GM19372 (cell line): ENCODE measurements around the gene GAK.

Experiments used
- ATAC-seq: cut with Tn5 transposase; IDR thresholded peaks from one replicate; pipeline ENCODE4 v1.9.1; 2021; ENCODE audit warnings: mild to moderate bottlenecking, low read depth, moderate library complexity; ENCODE audit not compliant: unreplicated experiment

Gene GAK

DNA sequence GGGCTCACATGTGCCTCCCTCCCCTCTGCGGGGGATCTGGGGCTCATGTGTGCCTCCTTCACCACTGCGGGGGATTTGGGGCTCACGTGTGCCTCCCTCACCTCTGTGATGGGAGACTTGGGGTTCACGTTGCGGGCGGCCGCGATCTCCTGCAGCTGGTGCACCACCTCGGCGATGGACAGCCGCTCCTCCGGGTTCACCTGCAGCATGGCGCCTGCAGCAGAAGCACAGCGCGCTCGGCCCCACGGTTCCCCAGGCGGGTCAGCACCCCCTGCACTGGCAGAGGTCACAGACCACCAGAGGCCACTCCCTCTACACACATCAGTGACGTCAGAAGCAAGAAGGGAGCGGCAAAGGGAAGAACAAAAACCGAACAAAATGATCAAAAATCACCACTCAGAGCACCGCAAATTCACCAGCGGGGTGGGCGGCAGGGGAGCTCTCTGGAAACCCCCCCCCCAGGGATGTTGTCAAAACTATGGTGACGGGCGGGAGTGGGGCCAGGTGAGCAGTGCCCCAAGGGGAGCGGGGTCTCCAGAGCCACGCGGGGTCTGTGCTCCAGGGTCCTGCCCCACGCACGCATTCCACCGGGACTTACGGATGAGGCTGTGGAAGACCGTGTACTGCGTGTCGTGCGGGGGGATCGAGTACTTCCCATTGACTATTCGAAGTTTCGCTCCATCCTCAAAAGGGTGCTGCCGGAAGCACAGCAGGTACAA is 38.7 kb downstream of the GAK start:
- no peak for ATAC-seq

- ATAC-seq, result no peak
These were observed 39.3 kb downstream of the GAK start for GRCh38 chr4:892780-893179.

DNA sequence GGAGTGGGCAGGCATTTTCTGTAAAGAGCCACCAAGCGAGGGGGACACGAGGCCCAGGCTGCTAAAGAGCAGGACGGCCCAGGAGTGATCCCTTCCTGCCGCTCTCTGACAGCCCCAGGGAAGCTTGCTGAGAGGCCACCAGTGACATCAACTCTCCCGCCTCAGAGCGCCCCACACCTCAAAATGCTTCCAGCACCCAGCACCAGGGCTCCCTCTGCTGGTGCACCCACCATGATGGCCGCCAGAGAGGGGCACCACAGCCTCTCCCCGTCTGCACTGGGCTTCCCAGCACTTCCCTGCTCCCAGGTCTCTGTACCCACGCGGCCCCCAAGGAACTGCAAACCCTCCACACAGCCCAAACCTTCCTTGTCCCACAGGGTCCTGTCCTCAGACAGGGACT is 40.4 kb downstream of the GAK start:
- ATAC-seq, result no peak

GRCh38 chr4:890036-890695 is 42.0 kb downstream of the GAK start:
- no peak for ATAC-seq

DNA sequence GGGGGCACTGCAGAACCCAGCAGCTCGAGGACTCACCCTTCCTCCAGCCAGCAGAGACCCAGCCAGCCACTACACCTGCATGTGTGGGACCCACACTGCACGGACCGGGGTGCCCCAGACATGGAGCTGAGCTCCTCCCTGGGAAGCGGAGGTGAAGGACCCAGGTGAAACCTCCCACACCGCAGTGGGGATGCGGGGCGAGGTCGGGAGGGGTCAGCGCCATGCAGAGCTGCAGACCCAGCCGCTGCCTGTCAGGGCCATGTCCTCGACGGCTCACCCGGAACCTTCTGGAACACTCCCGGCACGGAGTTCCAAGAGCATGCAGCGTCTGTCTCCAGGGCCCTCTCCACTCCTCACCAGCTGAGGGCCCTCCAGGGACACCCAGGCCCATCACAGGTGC is 42.6 kb downstream of the GAK start:
- ATAC-seq, result no peak

GRCh38 chr4:888029-888428 is 44.1 kb downstream of the GAK start:
- no peak for ATAC-seq

DNA sequence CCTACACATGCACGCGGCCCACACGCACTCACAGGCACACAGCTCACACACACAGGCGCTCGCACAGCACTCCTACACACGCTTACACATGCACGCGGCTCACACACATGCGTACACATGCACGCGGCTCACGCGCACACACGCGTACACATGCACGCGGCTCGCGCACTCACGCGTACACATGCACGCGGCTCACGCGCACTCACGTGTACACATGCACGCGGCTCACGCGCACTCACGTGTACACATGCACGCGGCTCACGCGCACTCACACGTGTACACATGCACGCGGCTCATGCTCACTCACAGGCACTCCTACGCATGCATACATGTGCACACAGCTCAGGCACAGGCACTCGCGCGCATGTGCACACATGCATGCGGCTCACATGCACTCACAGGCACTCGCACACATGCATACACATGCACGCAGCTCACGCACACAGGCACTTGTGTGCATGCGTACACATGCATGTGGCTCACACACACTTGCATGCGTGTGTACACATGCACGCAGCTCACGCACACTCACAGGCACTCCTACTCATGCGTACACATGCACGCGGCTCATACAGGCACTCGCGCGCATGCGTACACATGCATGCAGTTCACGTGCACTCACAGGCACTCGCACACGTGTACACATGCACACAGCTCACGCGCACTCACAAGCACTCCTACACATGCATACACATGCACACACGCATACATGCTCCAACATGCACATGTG is 44.9 kb downstream of the GAK start:
- ATAC-seq, result no peak

- no peak for ATAC-seq
These were observed 45.9 kb downstream of the GAK start for GRCh38 chr4:886244-886643.

GRCh38 chr4:885353-885752 is 46.8 kb downstream of the GAK start:
- no peak for ATAC-seq

GRCh38 chr4:884896-885295 is 47.2 kb downstream of the GAK start:
- no peak for ATAC-seq

- ATAC-seq, result no peak
These were observed 47.9 kb downstream of the GAK start for GRCh38 chr4:884259-884658.

GRCh38 chr4:883377-884095 is 48.6 kb downstream of the GAK start:
- ATAC-seq, result no peak

GRCh38 chr4:882646-883045 is 49.5 kb downstream of the GAK start:
- no peak for ATAC-seq

DNA sequence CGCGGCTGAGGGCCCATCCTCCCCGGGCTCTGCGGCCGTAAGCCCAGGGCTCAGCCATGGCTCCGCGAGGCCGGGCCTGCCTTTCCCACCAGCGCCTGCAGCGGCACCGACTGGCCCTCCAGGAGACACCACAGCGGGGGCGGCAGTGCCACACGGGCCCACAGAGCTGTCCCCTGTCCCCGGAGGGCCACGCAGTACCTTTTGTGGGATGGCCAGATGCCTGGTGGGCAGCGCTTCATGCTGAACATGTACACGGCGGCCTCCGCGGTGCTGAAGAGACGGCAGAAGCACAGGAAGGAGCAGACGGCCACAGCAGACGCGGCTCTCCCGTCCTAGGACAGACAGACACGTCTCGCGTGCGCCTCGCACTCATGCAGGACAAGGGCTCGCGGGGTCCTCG is 50.4 kb downstream of the GAK start:
- ATAC-seq, result no peak

DNA sequence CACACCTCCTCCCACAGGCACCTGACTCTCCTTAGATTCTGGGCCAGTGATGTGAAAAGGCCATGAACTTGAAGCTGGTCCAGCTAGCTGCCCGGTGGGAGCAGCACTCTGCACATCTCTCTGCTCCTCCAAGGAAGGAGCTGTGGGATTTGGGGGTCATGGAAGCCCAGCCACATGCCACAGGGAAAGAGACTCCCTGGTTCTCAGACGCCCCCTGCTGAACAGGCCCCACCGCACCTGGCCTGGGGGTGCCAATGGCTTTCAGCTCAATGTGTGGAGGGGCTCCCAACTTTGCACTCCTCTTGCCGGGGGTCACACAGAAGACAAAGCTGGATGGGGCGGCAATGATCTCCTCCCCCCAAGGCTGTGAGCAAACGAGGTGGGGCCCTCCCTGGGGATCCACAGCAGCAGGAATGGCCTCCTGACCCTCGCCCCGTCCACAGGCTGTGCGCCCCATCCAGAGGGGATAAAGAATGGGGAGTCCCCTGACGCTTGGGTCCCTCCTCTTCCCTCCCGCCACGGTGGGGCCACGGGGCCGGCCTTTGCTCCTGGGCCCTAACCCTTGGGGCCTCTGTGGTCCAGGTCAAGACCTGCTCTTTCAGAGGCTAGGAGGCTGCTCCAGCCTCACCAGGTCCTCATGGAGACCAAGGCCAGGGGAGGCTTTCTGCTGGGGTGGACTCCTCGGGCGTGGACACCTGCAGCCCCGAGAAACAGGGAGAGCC is 51.3 kb downstream of the GAK start:
- no peak for ATAC-seq

GRCh38 chr4:879729-880077 is 52.4 kb downstream of the GAK start:
- ATAC-seq, result no peak

- ATAC-seq, result no peak
These were observed 53.1 kb downstream of the GAK start for GRCh38 chr4:878796-879728.

- ATAC-seq, result no peak
These were observed 54.6 kb downstream of the GAK start for GRCh38 chr4:877502-877901.

DNA sequence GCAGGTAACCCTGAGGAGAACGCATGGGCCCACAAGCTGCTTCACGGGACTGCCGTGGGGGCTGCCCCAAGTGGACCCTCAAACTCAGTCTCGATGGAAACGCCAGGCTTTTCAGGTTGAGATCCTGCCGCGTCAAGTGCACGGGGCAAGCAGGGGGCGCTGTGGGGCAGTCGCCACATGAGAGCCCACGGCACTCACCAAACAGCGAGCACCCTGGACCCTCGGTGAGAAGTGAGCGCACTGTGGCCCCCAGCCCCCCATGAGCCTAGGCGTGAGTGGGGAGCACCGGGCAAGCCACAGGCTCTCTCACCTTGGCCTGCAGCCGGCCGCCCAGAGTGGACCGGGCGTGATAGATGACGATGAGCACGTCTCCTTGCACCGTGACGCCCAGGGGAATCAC is 55.3 kb downstream of the GAK start:
- ATAC-seq, result no peak
